GM21528 (cell line): ENCODE results near the gene DNMBP.
"Not testable (repeated sequence)": the region's sequence is repeated elsewhere in the genome, so short reads cannot be mapped to it uniquely, and the experiment has no call there.

Experiments
- ATAC-seq: cut with Tn5 transposase; IDR thresholded peaks from one replicate; pipeline ENCODE4 v1.9.1; 2021; ENCODE audit warnings: mild to moderate bottlenecking, moderate library complexity; ENCODE audit not compliant: unreplicated experiment, low FRiP score

Gene DNMBP

GRCh38 chr10:99993701-99994689 is 15.8 kb downstream of the DNMBP start:
- ATAC-seq: peak; percentile 83

DNA sequence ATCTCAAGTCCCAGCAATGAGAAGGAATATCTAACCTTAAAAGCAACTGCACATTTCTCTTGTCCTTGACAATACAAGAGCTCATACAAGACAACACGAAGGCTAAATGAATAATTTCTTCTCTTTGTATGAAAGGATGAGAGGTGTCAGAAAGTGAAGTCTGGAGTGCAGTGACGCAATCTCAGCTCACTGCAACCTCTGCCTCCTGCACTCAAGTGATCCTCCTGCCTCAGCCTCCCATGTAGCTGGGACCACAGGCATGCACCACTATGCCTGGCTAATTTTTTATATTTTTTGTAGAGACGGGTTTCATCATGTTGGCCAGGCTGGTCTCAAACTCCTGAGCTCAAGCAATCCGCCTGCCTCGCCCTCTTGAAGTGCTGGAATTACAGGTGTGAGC is 24.1 kb downstream of the DNMBP start:
- not testable (repeated sequence) for ATAC-seq

- no peak for ATAC-seq
These were observed 25.3 kb downstream of the DNMBP start for GRCh38 chr10:99984211-99985034.

GRCh38 chr10:99983280-99983988 is 26.3 kb downstream of the DNMBP start:
- no peak for ATAC-seq

- ATAC-seq: no peak
These were observed 27.0 kb downstream of the DNMBP start for GRCh38 chr10:99982728-99983127.

DNA sequence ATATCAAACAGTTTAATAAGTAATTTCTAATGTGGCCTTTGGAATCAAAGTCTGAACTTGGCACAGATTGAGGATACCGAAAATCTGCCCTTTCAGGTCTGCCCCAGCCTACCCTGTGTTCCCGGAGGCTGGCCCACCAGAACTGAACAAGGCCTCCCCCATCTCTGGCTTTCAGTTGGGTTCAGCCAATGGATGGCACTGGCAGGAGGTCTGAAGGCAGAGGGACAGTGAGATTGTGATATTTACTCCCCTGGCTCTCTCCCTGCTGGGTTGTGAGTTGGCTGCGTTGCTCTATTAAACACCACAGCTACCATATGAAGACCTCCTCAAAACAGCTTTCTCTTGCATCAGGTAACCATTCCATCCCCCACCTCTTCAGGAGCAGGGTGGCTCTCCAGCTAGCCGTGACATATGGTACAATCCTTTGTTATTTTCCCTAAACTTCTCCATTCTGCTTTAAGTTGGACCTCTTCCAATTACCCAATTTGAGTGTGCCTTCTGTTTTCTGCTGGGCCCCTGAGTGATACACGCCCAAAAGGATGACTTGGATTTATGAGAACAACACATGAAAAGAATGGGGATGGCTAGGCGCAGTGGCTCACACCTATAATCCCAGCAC is 28.1 kb downstream of the DNMBP start:
- ATAC-seq: no peak

DNA sequence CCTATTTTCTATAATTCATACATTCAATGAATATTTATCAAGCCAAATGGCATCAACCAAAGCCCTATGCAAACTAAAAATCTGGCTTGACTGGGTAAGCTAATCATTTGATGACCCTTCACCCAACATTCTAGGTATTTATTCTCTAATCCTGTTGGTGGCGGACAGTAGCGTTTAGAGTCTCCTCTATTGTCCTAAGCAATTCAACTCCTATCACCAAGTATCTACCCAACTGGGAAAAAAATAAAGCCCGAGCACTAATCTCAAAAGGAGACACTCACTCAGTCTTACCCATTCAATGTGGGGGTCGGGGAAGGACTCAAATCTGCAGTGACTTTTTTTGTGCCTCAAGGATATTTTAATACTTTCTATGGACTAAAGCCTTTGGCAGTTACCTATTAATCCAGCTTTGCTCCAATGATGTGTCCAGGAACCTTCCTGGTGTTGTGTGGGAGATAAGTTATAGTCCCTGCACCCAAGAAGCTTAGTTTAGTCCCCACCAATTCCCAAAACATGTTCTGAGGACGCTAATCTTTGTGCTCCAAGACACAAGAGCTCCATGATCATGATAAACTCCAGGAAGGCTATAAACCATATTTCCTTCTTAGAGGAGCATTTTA is 30.6 kb downstream of the DNMBP start:
- ATAC-seq: no peak

DNA sequence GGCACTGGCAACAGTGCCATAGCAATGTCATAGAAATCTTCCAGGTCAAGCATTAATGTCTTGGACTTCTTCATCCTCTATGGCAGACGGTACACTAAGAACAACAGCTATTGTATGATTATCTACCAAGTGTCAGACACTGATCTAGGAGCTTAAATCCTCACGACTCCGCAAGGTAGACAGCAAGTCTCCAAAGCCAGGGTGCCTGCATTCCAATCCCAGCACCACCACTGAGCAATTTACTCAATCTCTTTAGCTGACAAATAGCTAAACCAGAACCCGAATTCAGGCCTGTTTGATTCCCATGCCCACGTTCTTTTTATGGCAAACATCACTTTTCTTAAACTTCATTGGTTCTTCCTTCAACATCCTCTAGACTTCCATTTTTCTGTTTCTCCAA is 31.8 kb downstream of the DNMBP start:
- no peak for ATAC-seq

- no peak for ATAC-seq
These were observed 32.7 kb downstream of the DNMBP start for GRCh38 chr10:99976886-99977665.

DNA sequence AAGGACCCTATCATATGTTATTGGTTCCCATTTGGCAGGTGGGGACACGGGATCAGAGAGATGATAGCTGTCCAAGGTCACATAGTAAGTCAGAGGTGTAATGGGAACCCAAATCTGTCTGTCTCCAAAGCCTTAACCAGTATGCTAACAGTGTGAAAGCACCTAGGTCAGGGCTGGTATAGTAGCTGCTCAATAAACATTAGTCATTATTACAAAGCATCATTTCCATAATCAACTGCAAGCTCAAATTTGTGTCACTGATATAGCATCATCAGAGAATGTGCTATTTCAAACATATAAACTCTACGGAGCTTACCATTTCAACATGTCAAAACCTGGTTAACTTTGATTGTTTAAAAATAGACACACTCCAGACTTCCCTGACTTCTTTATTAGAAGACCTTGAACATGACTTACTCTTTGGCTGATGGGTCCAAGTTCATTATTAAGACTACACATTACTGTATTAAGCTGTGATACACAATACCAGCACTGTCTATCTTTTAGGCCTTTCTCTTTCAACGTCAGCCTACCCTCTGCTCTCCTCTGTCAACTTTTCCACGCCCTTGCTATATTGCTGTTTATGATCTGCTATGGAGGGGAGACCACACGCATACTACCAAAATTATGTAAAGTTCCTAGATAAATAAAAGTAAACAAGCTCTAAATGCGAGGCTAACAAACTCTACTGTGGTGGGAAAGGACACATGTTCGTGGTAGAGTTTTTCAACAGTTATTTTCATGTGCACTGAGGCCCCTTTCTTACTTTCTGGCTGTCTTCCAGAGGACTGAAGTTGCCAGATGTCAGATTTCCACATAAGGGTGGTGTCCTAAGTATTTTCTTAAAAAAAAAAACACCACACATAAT is 33.6 kb downstream of the DNMBP start:
- ATAC-seq: no peak

DNA sequence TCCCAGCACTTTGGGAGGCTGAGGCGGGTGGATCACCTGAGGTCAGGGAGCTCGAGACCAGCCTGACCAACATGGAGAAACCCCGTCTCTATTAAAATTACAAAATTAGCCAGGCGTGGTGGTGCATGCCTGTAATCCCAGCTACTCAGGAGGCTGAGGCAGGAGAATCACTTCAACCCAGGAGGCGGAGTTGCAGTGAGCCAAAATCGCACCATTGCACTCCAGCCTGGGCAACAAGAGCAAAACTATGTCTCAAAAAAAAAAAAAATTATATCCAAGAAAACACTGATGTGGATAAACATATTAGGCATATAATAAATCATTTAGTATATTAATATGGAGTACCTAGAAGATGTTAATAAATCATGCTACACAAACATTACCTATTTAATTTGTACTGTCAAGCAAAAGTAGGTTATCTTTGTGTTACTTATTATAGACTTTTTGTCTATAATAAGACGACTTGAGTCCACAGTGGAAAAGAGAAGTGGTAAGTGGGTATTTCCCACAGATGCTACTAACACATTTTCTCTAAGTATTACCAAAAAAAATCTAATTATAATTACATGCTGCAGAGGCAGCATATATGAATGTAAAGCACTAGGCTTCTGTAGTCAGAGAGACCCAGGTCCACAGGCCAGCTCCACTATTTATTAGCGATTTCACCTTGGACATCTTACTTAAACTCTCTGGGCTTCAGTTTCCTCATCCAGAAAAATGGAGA is 34.5 kb downstream of the DNMBP start:
- ATAC-seq: no peak

- ATAC-seq: no peak
These were observed 36.6 kb downstream of the DNMBP start for GRCh38 chr10:99973190-99973589.

GRCh38 chr10:99967961-99968360 is 41.8 kb downstream of the DNMBP start:
- ATAC-seq: no peak

DNA sequence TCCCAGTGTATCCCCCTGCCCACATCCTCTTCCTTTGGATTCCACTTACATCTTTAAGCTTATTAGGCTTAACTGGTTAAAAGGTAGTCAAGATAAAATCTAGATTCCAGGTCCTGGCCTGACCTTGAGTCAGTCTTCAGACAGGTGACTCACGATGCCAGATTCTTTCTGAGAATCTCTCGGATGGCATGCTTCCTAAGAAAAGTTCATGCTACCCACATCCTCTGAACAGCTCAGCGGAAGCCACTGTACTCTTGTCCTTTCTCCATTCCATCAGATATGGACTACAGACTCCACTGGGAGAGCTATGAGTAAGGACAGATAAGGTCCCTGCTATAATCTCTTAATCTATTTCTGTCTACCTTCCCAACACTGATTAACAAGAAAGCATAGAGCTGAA is 43.4 kb downstream of the DNMBP start:
- ATAC-seq: no peak

DNA sequence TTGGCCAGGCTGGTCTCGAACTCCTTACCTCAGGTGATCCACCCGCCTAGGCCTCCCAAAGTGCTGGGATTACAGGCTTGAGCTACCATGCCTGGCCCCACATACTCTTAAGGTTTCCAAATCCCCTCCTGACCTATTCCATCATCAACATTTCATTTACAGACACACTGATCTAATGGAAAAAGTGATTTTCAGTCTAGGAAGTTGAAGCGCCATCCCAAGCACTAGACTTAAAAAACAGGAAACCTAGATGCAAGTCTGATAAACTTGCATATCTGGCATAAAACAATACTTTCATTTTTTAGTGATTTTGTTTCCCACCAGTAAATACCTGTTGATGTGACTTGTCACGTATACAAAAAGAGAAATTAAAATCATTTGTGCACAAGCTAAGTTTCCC is 44.0 kb downstream of the DNMBP start:
- no peak for ATAC-seq

GRCh38 chr10:99964791-99965190 is 45.0 kb downstream of the DNMBP start:
- no peak for ATAC-seq

DNA sequence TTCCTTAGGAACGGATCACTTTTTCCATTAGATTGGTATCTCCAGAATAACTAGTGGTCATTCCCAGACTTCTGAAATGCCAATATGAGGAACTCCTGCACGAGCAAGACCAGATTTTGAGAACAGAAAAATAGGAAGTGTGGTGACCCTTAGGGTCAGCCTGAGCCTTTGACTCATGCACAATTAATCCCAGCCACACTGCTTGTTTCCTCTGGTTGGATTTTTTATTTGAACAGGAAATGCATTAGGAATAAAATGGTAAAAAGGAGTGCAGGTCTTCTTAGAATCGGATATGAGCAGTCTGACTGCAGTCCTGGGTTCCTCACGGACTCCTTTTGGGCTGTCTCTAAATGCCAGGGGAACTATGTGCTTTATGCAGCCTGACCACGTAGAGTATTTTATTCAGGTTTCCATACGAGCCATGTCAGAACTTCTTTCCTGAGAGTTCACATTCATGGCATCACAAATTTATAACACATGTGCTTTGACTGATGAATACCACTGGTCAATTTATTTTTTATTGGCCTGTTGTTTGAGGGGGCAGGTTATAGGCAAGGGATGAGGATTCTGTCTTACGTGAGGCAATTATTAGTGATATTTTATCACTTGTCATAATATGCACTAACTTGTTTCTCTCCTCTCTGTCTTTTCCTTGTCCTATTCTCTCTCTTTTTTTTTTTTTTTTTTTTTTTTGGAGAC is 46.1 kb downstream of the DNMBP start:
- not testable (repeated sequence) for ATAC-seq
